ENCODE results near the gene CIC.
"Not testable (repeated sequence)": the region's sequence is repeated elsewhere in the genome, so short reads cannot be mapped to it uniquely, and the experiment has no call there.

CIC gene

DNA sequence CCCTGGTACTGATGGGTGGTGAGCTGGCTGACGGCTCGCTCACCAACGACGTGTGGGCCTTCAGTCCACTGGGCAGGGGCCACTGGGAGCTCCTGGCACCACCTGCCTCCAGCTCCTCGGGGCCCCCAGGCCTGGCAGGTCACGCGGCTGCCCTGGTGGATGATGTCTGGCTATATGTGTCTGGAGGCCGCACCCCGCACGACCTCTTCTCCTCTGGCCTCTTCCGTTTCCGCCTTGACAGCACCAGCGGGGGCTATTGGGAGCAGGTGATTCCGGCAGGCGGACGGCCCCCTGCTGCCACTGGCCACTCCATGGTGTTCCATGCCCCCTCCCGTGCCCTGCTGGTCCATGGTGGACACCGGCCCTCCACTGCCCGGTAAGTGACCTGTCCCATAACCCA, 66.9 kb downstream of the CIC start:
- DNase-seq = no peak

- not testable (repeated sequence) for DNase-seq
These were observed 70.2 kb downstream of the CIC start for GRCh38 chr19:42339126-42339860.

DNA sequence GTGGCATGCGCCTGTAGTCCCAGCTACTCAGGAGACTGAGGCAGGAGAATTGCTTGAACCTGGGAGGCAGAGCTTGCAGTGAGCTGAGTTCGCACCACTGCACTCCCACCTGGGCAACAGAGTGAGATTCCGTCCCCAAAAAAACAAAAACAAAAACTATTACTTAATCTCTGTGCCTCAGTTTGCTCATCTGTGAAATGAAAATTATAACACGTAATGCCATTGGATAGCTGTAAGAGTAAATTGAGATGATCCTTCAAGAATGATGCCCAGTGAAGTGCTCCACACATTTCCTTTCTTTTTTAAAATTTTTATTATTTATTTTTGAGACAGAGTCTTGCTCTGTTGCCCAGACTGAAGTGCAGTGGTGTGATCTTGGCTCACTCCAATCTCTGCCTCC, 70.9 kb downstream of the CIC start:
- not testable (repeated sequence) for DNase-seq

GRCh38 chr19:42343344-42344110, 74.5 kb downstream of the CIC start:
- no peak for DNase-seq

GRCh38 chr19:42344336-42344893, 75.4 kb downstream of the CIC start:
- no peak for DNase-seq
